H1 (cell line): ENCODE data around the gene RMND1. TPM values are rescaled to one million over a fixed set of nuclear protein-coding genes. Genes with fewer than 3 reads are reported as not detected.

Source experiments
- CTCF ChIA-PET: fragments of 300-600 bp; sonication (Branson Sonifier 250); formaldehyde crosslinking; loops from one replicate; lab custom pipeline; 2021; ENCODE audit not compliant: partially characterized antibody; lab: Charles Lee
- POLR2A ChIA-PET: fragments of 300-600 bp; sonication (Branson Sonifier 250); formaldehyde crosslinking; loops from one replicate; lab custom pipeline; 2021; ENCODE audit warnings: inconsistent platforms; ENCODE audit not compliant: partially characterized antibody; lab: Charles Lee
- DNase-seq, 2 experiments: peaks; one replicate each; pipeline versions ENCODE4 v3.0.0 to v3.0.0-alpha.2; 2010 to 2022; ENCODE audit warnings: low spot score in 2 of 2, low read depth in 1 of 2, mixed read lengths in 1 of 2
- FAIRE-seq: peaks from 2 replicates; lab custom pipeline; 2011; peaks lifted over from hg19 to GRCh38; lab: Jason Lieb, UNC
- H2AFZ ChIP-seq: 2 replicates; pipeline ENCODE4 v1.8.1; 2012; ENCODE audit warnings: low read length, inconsistent platforms
- H2AK5ac ChIP-seq: 2 replicates; pipeline ENCODE4 v1.6.1; 2013; ENCODE audit warnings: low read depth, low read length
- H2BK120ac ChIP-seq: replicated peaks from 2 replicates; pipeline ENCODE3; 2013; ENCODE audit warnings: low read depth, low read length, inconsistent platforms
- H2BK12ac ChIP-seq: 2 replicates; pipeline ENCODE4 v1.6.1; 2013; ENCODE audit warnings: low read depth, low read length
- H2BK15ac ChIP-seq: 2 replicates; pipeline ENCODE4 v1.6.1; 2013; ENCODE audit warnings: low read length
- H2BK20ac ChIP-seq: 2 replicates; pipeline ENCODE4 v1.6.1; 2013; ENCODE audit warnings: low read length
- H2BK5ac ChIP-seq: 2 replicates; pipeline ENCODE4 v1.6.1; 2013; ENCODE audit warnings: low read depth, low read length
- H3K14ac ChIP-seq: 2 replicates; pipeline ENCODE4 v1.6.1; 2013; ENCODE audit warnings: inconsistent platforms; ENCODE audit not compliant: insufficient read length
- H3K18ac ChIP-seq: 2 replicates; pipeline ENCODE4 v1.6.1; 2013; ENCODE audit warnings: low read length; ENCODE audit errors: extremely low read depth
- H3K23ac ChIP-seq: 2 replicates; pipeline ENCODE4 v1.6.1; 2013; ENCODE audit warnings: inconsistent platforms; ENCODE audit not compliant: insufficient read length
- H3K23me2 ChIP-seq: 2 replicates; pipeline ENCODE4 v1.6.1; 2013; ENCODE audit warnings: low read depth, low read length
- H3K27ac ChIP-seq: 2 replicates; pipeline ENCODE4 v1.6.1; 2011; ENCODE audit warnings: low read depth, low read length, inconsistent platforms
- H3K27me3 ChIP-seq, 4 experiments: replicated peaks in 1 of 4; 1 replicate in 1 of 4; 2 replicates in 3 of 4; pipeline versions ENCODE4 v1.6.1 to v1.8.1; 2011 to 2013; ENCODE audit warnings: low read length in 3 of 4, mild to moderate bottlenecking in 3 of 4, inconsistent platforms in 2 of 4, mixed read lengths in 2 of 4, moderate library complexity in 1 of 4; ENCODE audit not compliant: control insufficient read depth in 3 of 4, insufficient read depth in 3 of 4; ENCODE audit errors: extremely low read depth in 1 of 4
- H3K36me3 ChIP-seq, 4 experiments: 2 replicates each; pipeline versions ENCODE4 v1.6.1 to v1.8.1; 2011 to 2013; ENCODE audit warnings: mild to moderate bottlenecking in 4 of 4, low read length in 3 of 4, moderate library complexity in 2 of 4, control low read depth in 1 of 4, inconsistent platforms in 1 of 4; ENCODE audit not compliant: insufficient read depth in 4 of 4, control insufficient read depth in 2 of 4
- H3K4ac ChIP-seq: replicated peaks from 2 replicates; pipeline ENCODE3; 2013; ENCODE audit warnings: low read length, low read depth, mixed read lengths, inconsistent platforms; ENCODE audit not compliant: insufficient read length
- H3K4me1 ChIP-seq, 4 experiments: replicated peaks in 1 of 4; 1 replicate in 1 of 4; 2 replicates in 3 of 4; pipeline versions ENCODE4 v1.6.1 to v1.8.1; 2011 to 2013; ENCODE audit warnings: low read length in 3 of 4, inconsistent platforms in 2 of 4, mixed read lengths in 1 of 4; ENCODE audit not compliant: insufficient read depth in 4 of 4, control insufficient read depth in 3 of 4
- H3K4me2 ChIP-seq, 2 experiments: 2 replicates each; pipeline versions ENCODE4 v1.6.1 to v1.8.1; 2011 to 2013; ENCODE audit warnings: low read depth in 2 of 2, low read length in 2 of 2, control low read depth in 1 of 2, inconsistent platforms in 1 of 2, mild to moderate bottlenecking in 1 of 2; ENCODE audit not compliant: insufficient read depth in 1 of 2
- H3K4me3 ChIP-seq, 4 experiments: fragments of 200-600, 300-600 bp in 1 of 4; sonication (generic), shearing (Covaris generic), sonication (Bioruptor Twin) in 1 of 4; 2 replicates each; pipeline versions ENCODE4 v1.5.1 to v1.8.1; 2011 to 2016; ENCODE audit warnings: low read length in 4 of 4, low read depth in 3 of 4, control low read depth in 2 of 4, inconsistent platforms in 2 of 4, mild to moderate bottlenecking in 2 of 4, mixed read lengths in 1 of 4, moderate library complexity in 1 of 4; ENCODE audit not compliant: insufficient read depth in 2 of 4; ENCODE audit errors: extremely low read depth in 1 of 4
- H3K56ac ChIP-seq: replicated peaks from 2 replicates; pipeline ENCODE3; 2013; ENCODE audit warnings: low read depth, mild to moderate bottlenecking, mixed read lengths, low read length, inconsistent platforms; ENCODE audit not compliant: insufficient read length
- H3K79me1 ChIP-seq: 2 replicates; pipeline ENCODE4 v1.6.1; 2013; ENCODE audit warnings: low read depth, low read length, control low read depth
- H3K79me2 ChIP-seq, 2 experiments: 2 replicates each; pipeline versions ENCODE4 v1.6.1 to v1.8.1; 2012 to 2013; ENCODE audit warnings: low read length in 2 of 2, mild to moderate bottlenecking in 2 of 2, inconsistent platforms in 1 of 2; ENCODE audit not compliant: insufficient read depth in 2 of 2, control insufficient read depth in 1 of 2
- H3K9ac ChIP-seq, 4 experiments: replicated peaks in 1 of 4; 1 replicate in 1 of 4; 2 replicates in 3 of 4; pipeline versions ENCODE4 v1.6.1 to v1.8.1; 2011 to 2013; ENCODE audit warnings: low read depth in 3 of 4, low read length in 3 of 4, control low read depth in 2 of 4, mild to moderate bottlenecking in 2 of 4, moderate library complexity in 2 of 4, inconsistent platforms in 1 of 4; ENCODE audit errors: extremely low read depth in 1 of 4
- H3K9me3 ChIP-seq, 2 experiments: 2 replicates each; pipeline versions ENCODE4 v1.6.1 to v1.8.1; 2012 to 2013; ENCODE audit warnings: mild to moderate bottlenecking in 2 of 2, moderate library complexity in 2 of 2, control low read depth in 1 of 2, inconsistent platforms in 1 of 2, low read depth in 1 of 2, low read length in 1 of 2, mixed read lengths in 1 of 2; ENCODE audit not compliant: insufficient read depth in 2 of 2
- H4K20me1 ChIP-seq, 2 experiments: replicated peaks in 1 of 2; 2 replicates each; pipeline versions ENCODE3 to v1.8.1; 2011 to 2013; ENCODE audit warnings: inconsistent platforms in 2 of 2, low read length in 2 of 2, mild to moderate bottlenecking in 1 of 2; ENCODE audit not compliant: insufficient read depth in 2 of 2, control insufficient read depth in 1 of 2
- H4K5ac ChIP-seq: 2 replicates; pipeline ENCODE4 v1.6.1; 2013; ENCODE audit warnings: low read length, low read depth, mixed read lengths, inconsistent platforms; ENCODE audit not compliant: insufficient read length
- H4K8ac ChIP-seq: 2 replicates; pipeline ENCODE4 v1.8.0; 2013; ENCODE audit warnings: mild to moderate bottlenecking, moderate library complexity, low read length, inconsistent platforms; ENCODE audit not compliant: insufficient read depth; ENCODE audit errors: extremely low read depth
- H4K91ac ChIP-seq: replicated peaks from 2 replicates; pipeline ENCODE3; 2013; ENCODE audit warnings: low read length, mixed read lengths, inconsistent platforms; ENCODE audit not compliant: insufficient read length
- CBX8 ChIP-seq: fragments of 300-800, 300-1000 bp; sonication (generic); IDR thresholded peaks from 2 replicates; pipeline ENCODE4 v1.7.1; 2016; ENCODE audit warnings: low read depth, low read length, borderline replicate concordance
- GTF2F1 ChIP-seq: IDR thresholded peaks from 2 replicates; pipeline ENCODE4 v1.6.1; 2012; ENCODE audit warnings: low read depth, low read length, improper control_type of control experiment, borderline replicate concordance
- JUN ChIP-seq: IDR thresholded peaks from 2 replicates; pipeline ENCODE4 v1.6.1; 2011; ENCODE audit warnings: low read depth, mild to moderate bottlenecking, improper control_type of control experiment, low read length
- NRF1 ChIP-seq: IDR thresholded peaks from 2 replicates; pipeline ENCODE4 v1.6.1; 2011; ENCODE audit warnings: mild to moderate bottlenecking, low read depth, low read length, improper control_type of control experiment
- RAD21 ChIP-seq, 2 experiments: IDR thresholded peaks in 1 of 2; conservative IDR thresholded peaks in 1 of 2; 2 replicates each; pipeline ENCODE4 v1.6.1; 2011; ENCODE audit warnings: low read depth in 2 of 2, low read length in 2 of 2, improper control_type of control experiment in 1 of 2, inconsistent platforms in 1 of 2, mild to moderate bottlenecking in 1 of 2, moderate library complexity in 1 of 2
- TAF1 ChIP-seq: IDR thresholded peaks from 2 replicates; pipeline ENCODE4 v1.6.1; 2011; ENCODE audit warnings: mild to moderate bottlenecking, low read depth, low read length
- WGBS, 2 experiments: shearing (Covaris generic) in 1 of 2; methylation state at CpG; one replicate each; pipeline versions ENCODE4 v1.1.6 to v1.1.7; 2013 to 2015; ENCODE audit warnings: low lambda C conversion rate in 2 of 2, mixed read lengths in 2 of 2, inconsistent platforms in 1 of 2, low coverage in 1 of 2, missing lambda C conversion rate in 1 of 2; ENCODE audit not compliant: insufficient replicate concordance in 2 of 2, insufficient coverage in 1 of 2, insufficient read length in 1 of 2; ENCODE audit errors: extremely low coverage in 1 of 2, missing lambda C conversion rate in 1 of 2; 5-methylcytosine and 5-hydroxymethylcytosine counted together
- polyA plus RNA-seq, 7 experiments: library from polyadenylated mRNA; depleted of rRNA in 3 of 7; stranded (reverse) in 5 of 7; unstranded in 2 of 7; fragments of >200 nt in 5 of 7; fragments of 200-250 nt in 2 of 7; gene quantifications; 1 replicate in 5 of 7; 2 replicates in 1 of 7; 4 replicates in 1 of 7; pipeline versions ENCODE4 v1.2.1 to v1.2.3, GENCODE V29; 2011 to 2013; ENCODE audit warnings: missing spikeins in 2 of 7, mixed read lengths in 2 of 7
- total RNA-seq: library from RNA; stranded (reverse); fragmentation: NEBNext Ultra II Directional; extraction: Animal tissue kit (Norgen Biotek cat#: 25700); gene quantifications from 2 replicates; pipeline ENCODE4 v1.2.1, GENCODE V29; 2021
- TF ChIP-seq, protein P1 (sequence below): IDR thresholded peaks from 2 replicates; pipeline ENCODE4 v1.6.1; 2012; ENCODE audit warnings: inconsistent platforms

Gene RMND1
- total and polyA plus RNA-seq, 2 of the 8 experiments (the other 6 are each of a cell fraction or from before 2014, with no cell fraction given) = 7.3 to 21.9 TPM

- ChIA-PET CTCF (interaction anchor here (0.5 to 1.6 kb wide), 2 partner anchors 11 to 445 kb away, joined by 4 read pairs; no protein-coding TSS in a partner anchor), POLR2A (interaction anchor here (2.0 kb wide), 1 partner anchor 32 kb away, joined by 6 read pairs; no protein-coding TSS in a partner anchor)
- no peaks in the 10 kb centered on the region for H3K23me2 ChIP-seq
- H2BK20ac ChIP-seq = no peak overlapping the region
- H2BK15ac ChIP-seq = no peak overlapping the region
- H2AFZ ChIP-seq = no peak overlapping the region
- H2AK5ac ChIP-seq = no peak overlapping the region
- no peak overlapping the region for H4K5ac ChIP-seq
- no peak overlapping the region for H2BK120ac ChIP-seq
- no peak for DNase-seq
- no peak for FAIRE-seq
- H4K91ac ChIP-seq = no peak overlapping the region
- 98% methylated on average over 3 of the region's 3 CpGs; no CpG with 5 or more reads in 1 of the 2 experiments for WGBS, 2 experiments
- no peak overlapping the region for H3K4ac ChIP-seq
- no peak overlapping the region for H3K23ac ChIP-seq
- H2BK5ac ChIP-seq = no peak overlapping the region
- H3K9ac ChIP-seq = no peak overlapping the region
- no peak overlapping the region for H3K4me3 ChIP-seq
- H3K79me1 ChIP-seq = no peaks in the 10 kb centered on the region
- H3K27me3 ChIP-seq = no peaks in the 10 kb centered on the region
- H3K56ac ChIP-seq = no peak overlapping the region
- no peaks in the 10 kb centered on the region for H4K20me1 ChIP-seq
- H4K8ac ChIP-seq = no peak overlapping the region
- no peak overlapping the region for H3K27ac ChIP-seq
- no peak overlapping the region for H3K14ac ChIP-seq
- peaks cover 0 to 8% (median 0%) of the 10 kb centered on the region in 4 experiments; a peak in 2 of 8 replicates for H3K36me3 ChIP-seq
- H3K4me1 ChIP-seq = no peaks in the 10 kb centered on the region
- no peaks in the 10 kb centered on the region for H3K79me2 ChIP-seq
- H3K9me3 ChIP-seq = no peaks in the 10 kb centered on the region
- no peak overlapping the region for H2BK12ac ChIP-seq
- no peak for TF ChIP-seq CBX8
- no peak for TF ChIP-seq NRF1
- TF ChIP-seq, protein P1, sequence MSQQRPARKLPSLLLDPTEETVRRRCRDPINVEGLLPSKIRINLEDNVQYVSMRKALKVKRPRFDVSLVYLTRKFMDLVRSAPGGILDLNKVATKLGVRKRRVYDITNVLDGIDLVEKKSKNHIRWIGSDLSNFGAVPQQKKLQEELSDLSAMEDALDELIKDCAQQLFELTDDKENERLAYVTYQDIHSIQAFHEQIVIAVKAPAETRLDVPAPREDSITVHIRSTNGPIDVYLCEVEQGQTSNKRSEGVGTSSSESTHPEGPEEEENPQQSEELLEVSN = no peak
- no peak for TF ChIP-seq TAF1
- TF ChIP-seq RAD21 (IDR thresholded peaks at IDR 0.05 in 1 of 2, conservative IDR thresholded peaks at IDR 0.05 in 1 of 2; ENCODE audit: low read depth in 2 of 2, low read length in 2 of 2) = no peak
- TF ChIP-seq GTF2F1 = no peak
- no peak for TF ChIP-seq JUN
- TF ChIP-seq, all 59 proteins: peak for 0
- Histone ChIP-seq H3K18ac (no peak overlapping the region), H3K4me2 (no peak overlapping the region)
These were observed 93.5 kb downstream of the RMND1 start for GRCh38 chr6:151358475-151358874.
